ENCODE data around the gene FTH1. TPM values are rescaled to one million over a fixed set of nuclear protein-coding genes. Genes with fewer than 3 reads are reported as not detected.
A peak's percentile ranks its signal among the peaks of the same experiment; 100 is the strongest.

The FTH1 gene
- total RNA-seq, 2 donors from 2014 or later = 5,286 to 5,395 TPM

- Histone ChIP-seq H3K4me3 (no peak overlapping the region), H3K4me1 (no peaks in the 10 kb centered on the region), H3K9me3 (no peaks in the 10 kb centered on the region), H3K9ac (ENCODE audit: low read depth in 2 of 2, low read length in 2 of 2) (peak overlapping the region in 1 of 2 donors; percentile 47), H3K27me3 (peaks cover 8% of the 10 kb centered on the region), H3K27ac (peak overlapping the region; percentile 64), H3K36me3 (no peaks in the 10 kb centered on the region)
- no peak for TF ChIP-seq CTCF (IDR thresholded peaks at IDR 0.05)
- peak; percentile 61 for DNase-seq
- intact Hi-C loops (cut with DNase I) = no loop called here
Observed at GRCh38 chr11:61923166-61924063, 44.0 kb downstream of the FTH1 start.

- Histone ChIP-seq H3K4me3 (no peak overlapping the region), H3K9me3 (no peaks in the 10 kb centered on the region), H3K4me1 (no peaks in the 10 kb centered on the region), H3K27ac (peak overlapping the region; percentile 64), H3K36me3 (no peaks in the 10 kb centered on the region), H3K9ac (ENCODE audit: low read depth in 2 of 2, low read length in 2 of 2) (no peak overlapping the region), H3K27me3 (peaks cover 16% of the 10 kb centered on the region)
- peak; percentile 69 for DNase-seq
- intact Hi-C loops (cut with DNase I) = no loop called here
- TF ChIP-seq CTCF (IDR thresholded peaks at IDR 0.05) = no peak
Observed at GRCh38 chr11:61922539-61922938, 44.9 kb downstream of the FTH1 start.

GRCh38 chr11:61921446-61921845 is 46.0 kb downstream of the FTH1 start:
- peaks cover 22% of the 10 kb centered on the region for H3K27me3 ChIP-seq
- H3K27ac ChIP-seq = no peak overlapping the region
- DNase-seq = no peak
- no peaks in the 10 kb centered on the region for H3K36me3 ChIP-seq
- no peak for TF ChIP-seq CTCF (IDR thresholded peaks at IDR 0.05)
- H3K4me3 ChIP-seq = no peak overlapping the region
- no peaks in the 10 kb centered on the region for H3K9me3 ChIP-seq
- no peaks in the 10 kb centered on the region for H3K4me1 ChIP-seq
- no peak overlapping the region for H3K9ac ChIP-seq (ENCODE audit: low read depth in 2 of 2, low read length in 2 of 2)
- intact Hi-C loops (cut with DNase I) = no loop called here

- no peak for DNase-seq
- Histone ChIP-seq H3K27ac (peak overlapping the region; percentile 6), H3K9me3 (no peaks in the 10 kb centered on the region), H3K36me3 (no peaks in the 10 kb centered on the region), H3K27me3 (peaks cover 22% of the 10 kb centered on the region), H3K9ac (ENCODE audit: low read depth in 2 of 2, low read length in 2 of 2) (no peak overlapping the region), H3K4me1 (no peaks in the 10 kb centered on the region), H3K4me3 (no peak overlapping the region)
- no peak for TF ChIP-seq CTCF (IDR thresholded peaks at IDR 0.05)
- intact Hi-C loops (cut with DNase I) = no loop called here
Observed at GRCh38 chr11:61919705-61920631, 47.5 kb downstream of the FTH1 start.

GRCh38 chr11:61918938-61919704 is 48.3 kb downstream of the FTH1 start:
- peaks cover 22% of the 10 kb centered on the region for H3K27me3 ChIP-seq
- intact Hi-C loops (cut with DNase I) = no loop called here
- H3K9ac ChIP-seq (ENCODE audit: low read depth in 2 of 2, low read length in 2 of 2) = no peak overlapping the region
- H3K4me3 ChIP-seq = no peak overlapping the region
- no peaks in the 10 kb centered on the region for H3K4me1 ChIP-seq
- no peaks in the 10 kb centered on the region for H3K9me3 ChIP-seq
- no peaks in the 10 kb centered on the region for H3K36me3 ChIP-seq
- peak; percentile 29 for DNase-seq
- no peak for TF ChIP-seq CTCF (IDR thresholded peaks at IDR 0.05)
- peak overlapping the region; percentile 6 for H3K27ac ChIP-seq

Measured in colonic mucosa (tissue), 4 donors.